Measurements from ENCODE around the gene CASK.
"Not testable (repeated sequence)": the region's sequence is repeated elsewhere in the genome, so short reads cannot be mapped to it uniquely, and the experiment has no call there.

The CASK gene

DNA sequence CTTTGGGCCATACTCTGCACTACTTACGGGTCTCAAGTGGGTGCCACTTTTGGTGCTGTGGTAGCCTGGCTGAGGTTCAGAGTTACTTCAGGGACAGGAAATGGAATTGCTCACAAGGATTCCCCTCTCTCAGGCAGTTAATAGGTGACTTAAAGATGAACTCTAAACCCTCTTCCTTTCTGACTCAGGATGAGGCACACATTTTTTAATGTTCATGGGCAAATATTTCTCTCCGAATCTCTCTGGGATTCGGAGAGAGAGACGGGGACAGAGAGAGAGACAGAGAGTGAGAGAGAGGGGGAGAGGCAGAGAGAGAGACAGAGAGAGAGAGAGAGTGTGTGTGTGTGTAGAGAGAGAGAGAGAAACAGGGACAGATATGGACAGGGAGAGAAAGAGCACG lies 396.4 kb downstream of the CASK start:
- in situ Hi-C loops (cut with MboI; ENCODE audit: low sequenced_read_pairs): no loop called here

DNA sequence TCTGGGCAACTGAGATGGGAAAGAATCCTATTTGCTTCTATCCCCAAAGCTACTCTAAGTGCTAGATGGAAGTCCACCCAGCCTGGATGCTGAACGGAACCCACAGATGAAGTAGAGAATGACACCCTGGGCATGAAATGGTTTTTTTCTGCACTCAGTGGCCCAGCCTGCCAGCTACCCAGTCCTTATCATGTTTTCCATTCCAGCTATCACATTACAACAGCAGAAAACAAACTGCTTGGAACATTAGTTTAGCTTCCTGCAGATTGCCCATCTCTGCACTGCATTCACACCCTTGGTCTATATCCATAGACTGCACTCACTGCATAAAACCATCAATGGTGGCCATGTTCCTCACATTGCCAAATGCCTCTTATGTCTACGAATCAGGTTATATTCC lies 397.1 kb downstream of the CASK start:
- in situ Hi-C loops (cut with MboI; ENCODE audit: low sequenced_read_pairs): no loop called here

DNA sequence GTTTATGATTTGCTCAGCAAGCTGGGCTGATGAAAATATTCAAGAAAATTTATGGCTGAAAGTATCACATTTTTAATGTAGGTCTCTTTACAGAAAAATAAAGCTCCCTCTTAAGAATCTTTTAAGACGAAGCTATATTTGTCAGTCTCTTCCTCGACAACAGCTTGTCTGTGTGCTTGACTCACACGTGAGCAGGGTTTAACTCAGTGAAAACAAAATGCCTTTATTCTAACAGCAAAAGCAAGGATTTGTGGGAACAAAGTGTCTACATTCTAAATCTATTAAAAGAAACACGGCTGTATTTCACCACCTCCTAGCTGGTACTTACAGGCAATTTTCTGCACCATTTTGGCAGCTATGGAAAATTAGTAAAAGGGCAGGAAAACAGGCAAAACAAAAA lies 400.7 kb downstream of the CASK start:
- in situ Hi-C loops (cut with MboI; ENCODE audit: low sequenced_read_pairs): no loop called here

DNA sequence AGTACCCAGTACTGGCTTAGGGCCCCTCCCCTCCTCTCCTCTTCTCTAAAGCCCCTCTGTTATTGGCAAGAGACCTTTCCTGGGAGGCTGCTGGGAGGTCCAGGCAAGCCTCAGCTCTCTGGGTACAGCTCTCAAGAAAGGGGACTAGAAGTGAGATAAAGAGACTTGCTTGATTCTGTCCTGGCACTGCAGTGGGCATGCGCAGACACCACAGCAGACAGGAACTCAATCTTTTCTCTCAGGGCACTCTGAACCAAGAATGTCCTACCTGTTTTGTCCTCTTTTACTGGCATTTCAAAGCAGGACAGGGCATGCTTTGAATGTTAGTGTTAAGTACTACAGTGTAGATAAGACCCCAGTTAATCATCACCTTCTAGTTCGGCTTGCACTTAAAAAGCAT lies 401.3 kb downstream of the CASK start:
- in situ Hi-C loops (cut with MboI; ENCODE audit: low sequenced_read_pairs): no loop called here

DNA sequence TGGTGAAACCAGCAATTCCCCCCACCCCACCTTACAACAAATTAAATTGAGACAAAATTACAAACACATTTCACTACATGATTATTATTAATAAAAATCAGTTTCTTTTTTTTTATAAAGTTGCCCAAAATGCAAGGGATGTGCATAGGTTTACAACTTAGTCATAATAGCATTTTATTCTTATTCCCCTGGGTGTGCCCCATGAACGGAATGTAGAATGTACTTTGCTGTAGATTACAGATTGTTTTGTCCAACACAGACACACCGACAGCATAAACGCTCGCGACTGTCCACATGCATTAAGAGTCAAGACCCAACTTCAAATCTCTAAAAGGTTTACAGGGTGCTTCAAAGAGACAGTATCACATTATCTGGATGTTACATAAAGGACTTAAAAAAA lies 403.9 kb downstream of the CASK start:
- in situ Hi-C loops (cut with MboI; ENCODE audit: low sequenced_read_pairs): no loop called here

DNA sequence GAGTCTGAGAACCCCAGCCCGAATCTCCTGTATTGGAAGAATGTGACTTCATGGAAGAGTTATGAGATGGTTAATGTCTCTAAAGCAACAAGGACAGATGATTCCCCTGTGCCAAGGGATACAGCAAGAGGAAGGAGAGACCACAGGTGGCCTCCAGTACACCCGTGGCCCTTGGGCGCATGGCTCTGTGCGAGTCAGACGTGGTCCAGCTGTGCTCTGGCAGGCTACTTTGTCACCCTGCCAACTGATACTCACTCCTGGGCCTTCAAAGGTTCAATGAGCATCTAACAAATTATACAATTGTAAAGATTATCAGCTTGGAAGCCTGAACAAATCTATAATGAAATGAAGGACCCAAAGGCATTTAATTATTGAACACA lies 404.5 kb downstream of the CASK start:
- in situ Hi-C loops (cut with MboI; ENCODE audit: low sequenced_read_pairs): no loop called here

DNA sequence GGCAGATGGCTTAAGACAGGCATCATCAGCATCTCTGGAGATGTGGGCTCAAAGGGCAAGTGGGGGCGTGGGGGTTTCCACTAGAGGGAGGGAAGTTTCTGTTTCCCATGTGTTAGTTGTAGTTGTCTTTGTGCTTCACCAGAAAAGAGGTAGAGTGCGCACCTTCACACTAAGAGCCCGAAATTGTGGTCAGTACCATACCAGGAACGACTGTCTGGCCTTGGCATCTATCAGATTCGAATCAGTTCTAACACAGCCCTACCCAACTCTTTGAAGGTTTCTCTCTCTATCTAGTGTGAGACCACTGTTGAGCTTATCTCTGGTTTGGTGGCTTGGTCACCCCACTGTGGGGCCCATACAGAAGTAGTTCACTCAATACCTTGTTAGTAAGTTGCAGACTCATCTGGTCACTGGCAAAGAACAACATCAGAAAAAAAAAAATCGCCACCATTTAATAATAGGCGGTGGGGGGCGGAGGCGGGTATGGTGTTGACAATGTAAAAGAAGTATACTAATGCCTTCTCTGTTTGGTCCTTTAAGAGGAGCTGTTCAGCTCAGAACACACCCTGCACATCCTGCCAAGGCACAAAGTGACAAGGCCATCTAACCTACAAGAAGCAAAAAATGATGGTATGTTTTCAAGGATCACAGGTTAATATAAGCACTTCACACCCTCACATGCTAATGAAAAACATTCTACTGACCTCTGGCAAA lies 405.1 kb downstream of the CASK start:
- in situ Hi-C loops (cut with MboI; ENCODE audit: low sequenced_read_pairs): no loop called here

DNA sequence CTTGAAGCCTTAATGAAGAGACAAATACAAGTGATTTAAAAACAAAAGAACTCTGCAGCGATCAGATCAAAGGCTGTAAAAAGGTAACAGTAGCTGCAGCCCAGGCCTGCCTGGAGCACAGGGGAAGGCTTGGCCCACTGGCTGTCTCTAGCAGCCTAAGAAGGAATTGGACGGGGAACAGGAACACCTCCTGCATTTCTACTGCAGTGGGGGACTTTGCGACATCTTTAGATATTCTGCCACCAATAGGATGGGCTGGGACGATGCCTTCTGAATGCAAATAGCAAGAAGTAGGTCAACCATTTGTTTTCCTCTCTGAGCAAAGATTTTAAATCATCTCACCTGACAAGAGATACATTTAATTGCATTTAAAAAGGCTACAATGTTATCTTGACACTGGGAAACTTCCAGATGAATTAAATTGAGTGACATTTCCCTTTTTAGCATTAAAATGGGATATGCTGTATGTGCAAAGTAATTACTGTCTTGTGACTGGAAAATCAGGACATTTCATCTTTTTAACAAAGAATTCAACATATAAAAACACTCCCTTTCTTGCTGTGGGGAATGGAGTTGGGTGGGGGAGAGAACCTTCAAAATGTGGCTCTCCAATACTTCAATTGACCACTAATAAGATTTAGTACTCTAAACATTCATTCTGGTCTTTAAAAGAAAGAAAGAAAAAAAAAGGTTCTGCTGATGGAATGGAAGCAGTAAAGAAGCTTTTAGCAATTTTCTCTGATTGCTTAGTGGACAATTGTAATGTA lies 406.2 kb downstream of the CASK start:
- in situ Hi-C loops (cut with MboI; ENCODE audit: low sequenced_read_pairs): no loop called here

DNA sequence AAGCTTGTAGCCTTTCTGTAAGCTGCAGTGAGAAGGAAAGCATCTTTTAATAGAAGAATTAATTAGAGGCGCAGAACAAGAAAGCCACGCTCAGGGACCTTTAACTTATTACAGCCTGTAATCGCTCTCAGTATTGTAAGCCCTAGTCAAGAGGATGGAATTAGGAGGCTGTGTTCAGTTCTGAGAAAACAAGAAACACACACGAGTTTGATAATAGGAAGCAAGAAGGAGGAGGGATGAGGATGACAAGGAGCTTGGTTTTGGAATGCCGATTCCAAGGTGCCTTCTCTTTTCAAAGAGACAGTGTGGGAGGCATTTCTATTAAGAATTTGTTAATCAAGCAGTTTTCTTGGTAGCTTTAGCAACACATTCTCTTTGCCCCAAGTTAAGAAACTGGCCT lies 406.9 kb downstream of the CASK start:
- in situ Hi-C loops (cut with MboI; ENCODE audit: low sequenced_read_pairs): no loop called here

DNA sequence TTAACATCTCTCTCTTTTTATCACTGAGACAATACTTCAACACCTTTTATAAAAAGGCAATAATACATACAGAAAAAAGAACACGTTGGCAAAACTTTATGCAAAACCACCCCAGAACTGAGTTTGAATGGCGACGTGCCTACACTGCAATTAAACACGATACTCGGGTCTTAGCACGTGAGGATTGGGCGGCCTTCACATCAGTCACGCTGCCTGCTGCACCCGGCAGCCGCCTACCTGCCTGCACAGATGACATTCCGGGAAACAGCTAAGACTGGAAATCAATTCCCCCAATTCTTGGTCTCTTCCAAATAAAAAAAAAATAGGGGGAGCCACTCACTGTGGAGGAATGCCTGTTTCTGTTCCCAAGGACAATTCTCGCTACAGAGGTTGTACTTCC lies 408.0 kb downstream of the CASK start:
- in situ Hi-C loops (cut with MboI; ENCODE audit: low sequenced_read_pairs): no loop called here

DNA sequence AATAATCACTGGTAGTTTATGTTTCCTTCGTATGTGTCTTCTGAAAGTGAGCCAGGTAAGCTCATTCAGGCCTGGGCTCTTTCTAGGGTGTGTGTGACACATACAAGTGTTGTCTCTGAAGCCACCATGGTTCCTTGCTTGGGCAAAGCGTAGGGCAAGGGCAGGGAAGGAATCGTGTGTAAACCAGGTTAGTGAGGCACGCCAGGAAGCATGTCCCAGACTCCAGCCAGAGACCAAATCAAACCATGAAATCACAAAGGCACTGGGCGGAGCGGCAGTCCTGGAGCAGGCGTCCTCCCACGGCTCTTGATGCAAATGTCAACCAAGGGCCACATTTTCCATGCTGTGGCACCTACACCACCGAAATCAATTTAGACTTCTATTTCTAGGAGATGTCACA lies 409.2 kb downstream of the CASK start:
- in situ Hi-C loops (cut with MboI; ENCODE audit: low sequenced_read_pairs): no loop called here

DNA sequence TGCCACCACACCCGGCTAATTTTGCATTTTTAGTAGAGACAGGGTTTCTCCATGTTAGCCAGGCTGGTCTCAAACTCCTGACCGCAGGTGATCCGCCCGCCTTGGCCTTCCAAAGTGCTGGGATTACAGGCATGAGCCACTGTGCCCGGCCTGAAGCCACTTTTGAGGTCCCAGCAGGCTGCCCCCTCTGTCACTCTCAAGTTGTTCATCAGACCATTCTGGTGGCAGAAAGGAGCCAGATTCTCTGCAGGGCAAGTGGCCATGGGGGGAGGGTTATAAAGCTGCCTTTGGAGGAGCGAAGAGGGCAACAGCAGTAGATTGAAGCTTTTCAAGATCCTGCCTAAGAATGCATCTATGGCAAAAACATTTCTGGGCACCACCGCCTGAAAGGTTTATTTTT lies 410.5 kb downstream of the CASK start:
- in situ Hi-C loops (cut with MboI; ENCODE audit: low sequenced_read_pairs): not testable (repeated sequence)

DNA sequence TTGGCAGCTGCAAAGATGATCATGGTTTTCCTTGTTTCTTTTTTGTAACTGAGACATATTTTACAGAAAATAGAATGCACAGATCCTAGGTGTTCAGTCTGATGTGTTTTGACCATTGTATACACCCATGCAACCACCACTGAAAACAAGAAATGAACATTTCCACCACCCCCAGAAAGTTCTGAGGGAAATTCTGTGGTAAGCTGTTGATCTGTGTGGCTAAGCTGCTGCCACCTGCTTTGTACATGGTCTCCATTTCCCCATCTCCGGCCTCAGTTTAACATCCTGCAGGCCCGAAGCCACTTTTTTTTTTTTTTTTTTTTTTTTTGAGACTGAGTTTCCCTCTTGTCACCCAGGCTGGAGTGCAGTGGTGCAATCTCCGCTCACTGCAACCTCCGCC lies 411.0 kb downstream of the CASK start:
- in situ Hi-C loops (cut with MboI; ENCODE audit: low sequenced_read_pairs): no loop called here

DNA sequence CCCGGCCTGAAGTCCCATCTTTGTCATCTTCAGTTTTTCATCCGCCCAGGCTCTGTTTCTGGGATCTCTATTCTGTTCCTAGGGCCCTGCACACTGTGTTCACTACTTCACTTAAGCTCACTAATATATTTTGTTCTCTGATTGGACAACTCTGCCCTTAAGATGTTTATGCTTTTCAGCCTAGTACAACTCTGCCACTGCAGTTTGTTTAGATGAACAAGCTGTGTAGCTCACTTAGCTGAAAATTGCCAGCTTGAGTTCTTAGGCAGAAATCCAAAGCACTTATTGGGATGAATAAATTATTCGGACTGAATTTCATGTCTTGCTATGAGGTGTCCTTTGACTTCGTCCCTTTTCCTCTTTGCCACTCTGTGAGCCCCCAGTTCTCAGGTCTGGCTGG lies 415.4 kb downstream of the CASK start:
- in situ Hi-C loops (cut with MboI; ENCODE audit: low sequenced_read_pairs): no loop called here

DNA sequence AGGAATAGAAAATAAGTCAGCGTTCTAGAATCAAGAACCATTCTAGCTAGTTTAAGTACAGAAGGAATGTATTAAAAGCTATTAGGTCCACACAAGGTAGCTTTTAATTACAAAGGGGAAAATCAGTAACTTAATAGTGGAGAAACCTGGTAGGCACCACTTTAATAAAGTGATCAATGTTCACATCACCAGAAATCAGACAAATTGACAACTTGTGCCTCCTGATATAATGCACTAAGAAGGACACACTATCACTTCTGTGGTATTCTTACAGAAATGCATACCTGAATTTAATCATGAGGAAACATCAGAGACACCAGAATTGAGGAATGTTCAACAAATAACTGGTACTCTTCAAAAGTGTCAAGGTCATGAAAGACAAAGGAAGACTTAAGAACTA lies 421.4 kb downstream of the CASK start:
- in situ Hi-C loops (cut with MboI; ENCODE audit: low sequenced_read_pairs): no loop called here

DNA sequence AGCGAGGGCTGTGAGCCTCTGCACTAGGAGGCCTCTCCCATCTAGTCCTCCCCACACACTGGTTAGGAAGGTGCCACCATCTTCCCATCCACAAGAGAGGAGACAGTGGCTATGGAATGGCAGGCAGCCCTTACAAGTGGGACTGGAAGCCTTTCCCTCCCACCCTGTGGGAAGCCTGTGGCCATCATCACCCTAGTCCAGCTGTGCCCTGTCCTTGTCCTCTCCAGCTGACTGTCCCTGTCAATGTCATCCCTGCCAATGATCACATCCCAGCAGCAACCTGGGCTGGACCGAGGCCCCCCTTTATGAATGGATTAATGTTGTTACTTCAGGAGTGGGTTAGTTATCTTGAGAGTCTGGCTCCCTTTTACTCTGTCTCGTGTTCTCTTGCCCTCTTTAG lies 423.4 kb downstream of the CASK start:
- in situ Hi-C loops (cut with MboI; ENCODE audit: low sequenced_read_pairs): no loop called here

DNA sequence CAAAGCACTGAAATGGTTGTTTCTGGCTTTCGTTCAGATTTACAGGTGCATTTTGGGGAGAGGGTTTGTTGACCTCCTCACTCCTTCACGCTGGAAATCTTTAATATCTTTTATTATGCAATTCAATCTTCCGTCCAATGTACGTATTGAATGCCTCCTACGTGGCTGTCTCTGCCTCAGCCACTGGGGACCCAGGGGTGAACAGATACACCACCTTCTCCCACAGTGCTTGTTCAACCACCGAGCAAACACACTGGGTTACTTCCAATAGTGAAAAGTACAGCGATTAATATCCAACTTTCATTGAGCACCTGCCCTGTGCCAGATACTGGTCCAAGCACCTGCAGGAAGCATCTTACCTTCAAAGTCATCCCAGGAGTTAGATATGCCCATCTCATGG lies 424.2 kb downstream of the CASK start:
- in situ Hi-C loops (cut with MboI; ENCODE audit: low sequenced_read_pairs): no loop called here

DNA sequence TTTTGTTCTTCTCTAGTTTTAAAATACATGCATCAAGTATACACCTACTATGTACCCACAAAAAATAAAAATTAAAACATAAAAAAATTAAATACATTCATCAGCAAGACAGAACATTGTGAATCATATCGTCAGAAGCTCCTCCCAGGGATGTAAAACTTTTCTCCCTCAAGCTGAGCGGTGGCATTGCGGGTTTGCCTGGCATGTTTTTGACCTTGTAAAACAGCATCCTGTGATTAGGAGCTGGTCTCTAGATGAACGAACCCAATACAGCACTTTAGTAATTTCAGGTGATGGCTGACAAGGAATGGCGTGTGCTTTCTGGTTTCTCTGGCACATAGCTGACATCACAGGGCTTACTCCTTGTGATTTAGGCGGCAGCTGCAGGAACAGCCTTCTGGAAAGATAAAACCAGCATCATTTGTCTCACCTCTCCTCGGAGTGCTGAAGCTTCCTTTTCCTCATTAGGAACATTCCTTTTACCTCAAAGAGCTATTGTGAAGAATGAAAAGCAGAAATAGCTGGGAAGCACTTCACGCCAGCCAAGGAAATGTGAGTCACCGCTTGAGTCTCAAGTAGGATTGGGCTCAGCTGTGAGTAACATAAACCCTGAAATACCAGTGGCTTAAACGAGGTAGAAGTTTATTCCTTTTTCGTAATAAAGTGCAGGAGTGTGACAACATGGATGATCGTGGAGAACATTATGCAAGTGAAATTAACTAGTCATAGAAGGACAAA lies 431.9 kb downstream of the CASK start:
- in situ Hi-C loops (cut with MboI; ENCODE audit: low sequenced_read_pairs): no loop called here

DNA sequence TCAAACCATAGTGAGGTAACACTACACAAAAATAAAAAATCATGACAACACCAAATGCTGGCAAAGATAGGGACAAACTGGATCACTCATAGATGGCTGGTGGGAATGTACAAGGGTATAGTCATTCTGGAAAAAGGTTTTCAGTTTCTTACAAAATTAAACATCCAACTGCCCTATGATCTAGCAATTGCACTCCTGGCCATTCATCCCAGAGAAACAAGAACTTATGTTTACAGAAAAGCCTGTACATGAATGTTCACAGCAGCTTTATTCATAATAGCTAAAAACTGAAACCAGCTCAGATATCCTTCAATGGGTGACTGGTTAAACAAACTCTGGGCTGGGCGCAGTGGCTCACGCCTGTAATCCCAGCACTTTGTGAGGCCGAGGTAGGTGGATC lies 432.9 kb downstream of the CASK start:
- in situ Hi-C loops (cut with MboI; ENCODE audit: low sequenced_read_pairs): no loop called here

DNA sequence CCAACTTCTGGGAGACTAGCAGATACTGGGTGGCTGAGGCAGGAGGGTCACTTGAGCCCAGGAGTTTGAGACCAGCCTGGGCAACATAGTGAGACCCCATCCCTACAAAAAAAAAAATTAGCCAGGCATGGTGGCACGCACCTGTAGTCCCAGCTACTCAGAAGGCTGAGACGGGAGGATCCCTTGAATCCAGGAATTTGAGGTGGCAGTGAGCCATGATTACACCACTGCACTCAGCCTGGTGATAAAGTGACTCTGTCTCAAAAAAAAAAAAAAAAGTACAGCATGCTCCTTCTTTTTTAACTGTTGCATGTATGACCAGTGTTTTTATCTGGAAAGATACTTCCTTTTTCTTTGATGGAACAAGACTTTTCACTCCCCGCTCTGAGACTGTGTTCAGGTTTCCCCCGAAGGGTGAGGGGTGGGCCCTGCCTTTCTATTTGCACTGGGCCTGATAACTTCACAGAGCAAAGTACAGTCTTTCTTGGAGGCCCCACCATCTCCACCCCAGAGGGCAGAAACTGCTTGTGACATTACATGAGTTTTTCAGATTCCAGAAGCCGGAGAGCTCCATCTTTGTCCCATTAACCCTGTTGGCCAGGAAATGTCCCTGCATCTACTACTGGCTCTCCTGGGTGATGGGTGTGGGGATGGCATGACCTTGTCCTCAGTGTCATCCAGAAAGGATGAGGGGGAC lies 441.1 kb downstream of the CASK start:
- in situ Hi-C loops (cut with MboI; ENCODE audit: low sequenced_read_pairs): no loop called here

DNA sequence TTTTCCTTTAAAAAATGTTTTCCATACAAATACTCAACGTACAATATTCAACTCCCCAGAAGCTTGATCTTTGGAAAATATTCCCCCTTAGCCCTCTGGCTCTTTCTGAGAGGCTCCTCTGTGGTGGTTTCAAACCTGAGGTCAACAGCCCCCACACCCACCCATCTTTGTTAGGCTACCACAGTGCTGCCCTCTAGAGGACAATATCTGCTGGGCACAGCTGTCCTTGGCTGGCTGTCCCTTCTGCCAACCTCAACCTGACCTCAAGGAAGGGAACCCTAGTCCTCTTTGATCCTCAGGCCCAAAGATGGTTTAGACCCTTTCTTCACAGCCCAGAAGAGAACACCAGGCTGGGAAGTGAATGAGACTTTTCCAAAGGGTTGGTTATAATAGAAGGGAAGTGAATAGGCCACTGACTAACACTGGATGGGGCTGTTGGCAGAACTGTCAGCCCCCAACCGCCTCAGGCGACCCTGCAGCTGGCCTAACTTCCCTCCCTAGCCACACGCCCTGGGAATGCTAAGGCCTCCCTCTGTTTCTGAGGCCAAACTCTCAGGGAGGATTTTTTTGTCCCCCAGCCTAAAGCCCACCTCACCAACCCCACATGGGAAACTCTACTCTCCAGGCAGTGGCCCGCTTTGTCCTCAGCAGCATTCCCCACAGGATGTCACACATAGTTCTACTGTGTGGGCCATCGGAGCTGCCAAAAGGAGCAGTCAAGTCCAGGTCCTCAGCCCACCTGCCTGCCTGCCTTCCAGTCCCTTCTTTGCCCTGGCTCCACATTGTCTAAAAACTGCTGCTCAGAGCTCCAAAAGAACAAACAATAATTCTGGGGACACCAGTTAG lies 441.9 kb downstream of the CASK start:
- in situ Hi-C loops (cut with MboI; ENCODE audit: low sequenced_read_pairs): no loop called here
